Breast epithelium (tissue), 4 donors: ENCODE measurements around the gene RXFP1. TPM values are rescaled to one million over a fixed set of nuclear protein-coding genes. Genes with fewer than 3 reads are reported as not detected.

Source experiments
- DNase-seq, 2 donors: peaks; one replicate each; pipeline ENCODE4 v3.0.0-alpha.2; 2019; ENCODE audit warnings: low spot score in 2 of 2
- H3K27ac ChIP-seq, 2 donors: fragments of 200-600 bp; sonication (generic) in 1 of 2; one replicate each; pipeline ENCODE4 v1.5.1; 2016 to 2019; ENCODE audit warnings: mild to moderate bottlenecking in 1 of 2
- H3K27me3 ChIP-seq, 2 donors: fragments of 200-600 bp; sonication (generic) in 1 of 2; one replicate each; pipeline versions ENCODE4 v1.5.1 to v1.6.0; 2017 to 2019; ENCODE audit warnings: control low read depth in 1 of 2, mild to moderate bottlenecking in 1 of 2
- H3K36me3 ChIP-seq: fragments of 200-600 bp; one replicate; pipeline ENCODE4 v1.5.1; 2019
- H3K4me1 ChIP-seq, 2 donors: fragments of 200-600 bp; sonication (generic); one replicate each; pipeline ENCODE4 v1.5.1; 2016 to 2019; ENCODE audit warnings: control low read depth in 1 of 2
- H3K4me3 ChIP-seq, 3 donors: fragments of 200-600 bp; sonication (generic); 1 replicate in 2 of 3; 2 replicates in 1 of 3; pipeline ENCODE4 v1.5.1; 2016 to 2019; ENCODE audit warnings: mild to moderate bottlenecking in 3 of 3, moderate library complexity in 2 of 3
- H3K9me3 ChIP-seq, 2 donors: fragments of 200-600 bp; sonication (generic) in 1 of 2; one replicate each; pipeline ENCODE4 v1.5.1; 2016 to 2019; ENCODE audit warnings: control low read depth in 1 of 2
- CTCF ChIP-seq, 3 donors: fragments of 450-650 bp; IDR thresholded peaks; one replicate each; pipeline ENCODE4 v1.5.1; 2016 to 2017; ENCODE audit warnings: antibody characterized with exemption in 3 of 3, mild to moderate bottlenecking in 3 of 3, moderate library complexity in 3 of 3
- POLR2A ChIP-seq: fragments of 450-650 bp; IDR thresholded peaks from one replicate; pipeline ENCODE4 v1.6.1; 2016; ENCODE audit warnings: antibody characterized with exemption, mild to moderate bottlenecking, moderate library complexity
- POLR2AphosphoS5 ChIP-seq, 3 donors: sonication (generic); formaldehyde crosslinking; IDR thresholded peaks; one replicate each; pipeline ENCODE4 v1.6.1; 2017; ENCODE audit warnings: antibody characterized with exemption in 3 of 3
- intact Hi-C: fragments of 100-400 bp; cut with DNase I; formaldehyde crosslinking; loops from one replicate; pipeline ENCODE4 v1.15.1; 2023; ENCODE audit warnings: low total_unique reads
- total RNA-seq, 3 donors: library from RNA; depleted of rRNA; stranded (reverse); fragments of >200 nt; gene quantifications; one replicate each; pipeline ENCODE4 v1.1.0, GENCODE V29; 2016

The RXFP1 gene
- total RNA-seq, 3 donors from 2014 or later: 0.15 TPM; not detected in 2

- Histone ChIP-seq H3K27ac (no peak overlapping the region), H3K4me3 (no peak overlapping the region), H3K27me3 (no peaks in the 10 kb centered on the region), H3K36me3 (no peaks in the 10 kb centered on the region), H3K4me1 (no peaks in the 10 kb centered on the region), H3K9me3 (no peaks in the 10 kb centered on the region)
- intact Hi-C loops: no loop called here
- DNase-seq: no peak
- TF ChIP-seq POLR2A: no peak
These were observed 5.8 kb downstream of the RXFP1 start for GRCh38 chr4:158527516-158527915.

GRCh38 chr4:158529505-158529904 lies 7.8 kb downstream of the RXFP1 start:
- Histone ChIP-seq H3K4me1 (no peaks in the 10 kb centered on the region), H3K27me3 (no peaks in the 10 kb centered on the region), H3K36me3 (no peaks in the 10 kb centered on the region), H3K9me3 (no peaks in the 10 kb centered on the region), H3K4me3 (no peak overlapping the region), H3K27ac (no peak overlapping the region)
- DNase-seq: no peak
- intact Hi-C loops: no loop called here
- no peak for TF ChIP-seq POLR2A
- TF ChIP-seq POLR2AphosphoS5 (IDR thresholded peaks at IDR 0.05): no peak
- TF ChIP-seq CTCF (IDR thresholded peaks at IDR 0.05): no peak

- Histone ChIP-seq H3K36me3 (no peaks in the 10 kb centered on the region), H3K4me3 (no peak overlapping the region), H3K9me3 (no peaks in the 10 kb centered on the region), H3K27ac (no peak overlapping the region), H3K27me3 (no peaks in the 10 kb centered on the region), H3K4me1 (no peaks in the 10 kb centered on the region)
- intact Hi-C loops: no loop called here
- TF ChIP-seq CTCF (IDR thresholded peaks at IDR 0.05) (no peak), POLR2AphosphoS5 (IDR thresholded peaks at IDR 0.05) (no peak), POLR2A (no peak)
- no peak for DNase-seq
These were observed 8.7 kb downstream of the RXFP1 start for GRCh38 chr4:158530381-158530780.

GRCh38 chr4:158530898-158531297 lies 9.2 kb downstream of the RXFP1 start:
- Histone ChIP-seq H3K27ac (no peak overlapping the region), H3K4me1 (no peaks in the 10 kb centered on the region), H3K4me3 (no peak overlapping the region), H3K36me3 (no peaks in the 10 kb centered on the region), H3K9me3 (no peaks in the 10 kb centered on the region), H3K27me3 (no peaks in the 10 kb centered on the region)
- no peak for TF ChIP-seq CTCF (IDR thresholded peaks at IDR 0.05)
- TF ChIP-seq POLR2AphosphoS5 (IDR thresholded peaks at IDR 0.05): no peak
- TF ChIP-seq POLR2A: no peak
- intact Hi-C loops: no loop called here
- DNase-seq: no peak

GRCh38 chr4:158532556-158533231 lies 11.0 kb downstream of the RXFP1 start:
- intact Hi-C loops: no loop called here
- Histone ChIP-seq H3K9me3 (no peaks in the 10 kb centered on the region), H3K27ac (no peak overlapping the region), H3K27me3 (no peaks in the 10 kb centered on the region), H3K36me3 (no peaks in the 10 kb centered on the region), H3K4me3 (no peak overlapping the region), H3K4me1 (no peaks in the 10 kb centered on the region)
- DNase-seq: no peak
- TF ChIP-seq POLR2AphosphoS5 (IDR thresholded peaks at IDR 0.05) (no peak), POLR2A (no peak), CTCF (IDR thresholded peaks at IDR 0.05) (no peak)
